HL-60 (cell line): ENCODE data around the gene YWHAE.

Source experiments
- DNase-seq, 2 experiments: peaks; one replicate each; pipeline ENCODE4 v3.0.0-alpha.2; 2010 to 2020; ENCODE audit warnings: low read depth in 1 of 2, low spot score in 1 of 2
- H3K27ac ChIP-seq: fragments of 250-450 bp; sonication (Bioruptor Pico); replicated peaks from 2 replicates; pipeline ENCODE4 v1.5.1; 2020; ENCODE audit warnings: mild to moderate bottlenecking, moderate library complexity
- H3K27me3 ChIP-seq: fragments of 250-450 bp; sonication (Bioruptor Pico); 2 replicates; pipeline ENCODE4 v1.5.1; 2021; ENCODE audit warnings: mild to moderate bottlenecking, moderate library complexity; ENCODE audit not compliant: insufficient read depth, poor library complexity, severe bottlenecking
- H3K4me3 ChIP-seq: replicated peaks from 2 replicates; pipeline ENCODE4 v1.5.1; 2011; ENCODE audit warnings: mild to moderate bottlenecking, control low read depth, low read length; ENCODE audit not compliant: insufficient read depth
- CTCF ChIP-seq: IDR thresholded peaks from one replicate; pipeline ENCODE4 v1.5.1; 2011; ENCODE audit warnings: low read length, control low read depth, inconsistent platforms; ENCODE audit not compliant: insufficient read depth
- GABPA ChIP-seq: IDR thresholded peaks from 2 replicates; pipeline ENCODE4 v1.6.1; 2012; ENCODE audit warnings: low read depth
- POLR2AphosphoS5 ChIP-seq: IDR thresholded peaks from 2 replicates; pipeline ENCODE4 v1.6.1; 2012; ENCODE audit warnings: low read depth
- REST ChIP-seq: IDR thresholded peaks from 2 replicates; pipeline ENCODE4 v1.6.1; 2012; ENCODE audit warnings: low read depth; ENCODE audit not compliant: insufficient replicate concordance
- SPI1 ChIP-seq: IDR thresholded peaks from 2 replicates; pipeline ENCODE4 v1.6.1; 2012; ENCODE audit warnings: low read depth, mild to moderate bottlenecking, borderline replicate concordance

YWHAE gene

GRCh38 chr17:1376061-1376460 is 24.0 kb downstream of the YWHAE start:
- DNase-seq = no peak
- H3K27ac ChIP-seq = no peak overlapping the region
- no peak overlapping the region for H3K4me3 ChIP-seq
- no peaks in the 10 kb centered on the region for H3K27me3 ChIP-seq
- TF ChIP-seq CTCF = no peak
- no peak for TF ChIP-seq POLR2AphosphoS5
- no peak for TF ChIP-seq REST
- no peak for TF ChIP-seq GABPA
- TF ChIP-seq SPI1 = no peak

GRCh38 chr17:1375615-1376014 is 24.4 kb downstream of the YWHAE start:
- no peak for DNase-seq
- Histone ChIP-seq H3K27ac (no peak overlapping the region), H3K4me3 (no peak overlapping the region), H3K27me3 (no peaks in the 10 kb centered on the region)
- TF ChIP-seq POLR2AphosphoS5 = no peak
- TF ChIP-seq CTCF = no peak
- TF ChIP-seq REST = no peak
- TF ChIP-seq GABPA = no peak

GRCh38 chr17:1374431-1375177 is 25.4 kb downstream of the YWHAE start:
- TF ChIP-seq POLR2AphosphoS5 = no peak
- TF ChIP-seq REST = no peak
- TF ChIP-seq SPI1 = no peak
- TF ChIP-seq CTCF = no peak
- TF ChIP-seq GABPA = no peak
- Histone ChIP-seq H3K27me3 (no peaks in the 10 kb centered on the region), H3K4me3 (no peak overlapping the region), H3K27ac (no peak overlapping the region)
- no peak for DNase-seq
